ENCODE data around the gene CDRT15.

DNA sequence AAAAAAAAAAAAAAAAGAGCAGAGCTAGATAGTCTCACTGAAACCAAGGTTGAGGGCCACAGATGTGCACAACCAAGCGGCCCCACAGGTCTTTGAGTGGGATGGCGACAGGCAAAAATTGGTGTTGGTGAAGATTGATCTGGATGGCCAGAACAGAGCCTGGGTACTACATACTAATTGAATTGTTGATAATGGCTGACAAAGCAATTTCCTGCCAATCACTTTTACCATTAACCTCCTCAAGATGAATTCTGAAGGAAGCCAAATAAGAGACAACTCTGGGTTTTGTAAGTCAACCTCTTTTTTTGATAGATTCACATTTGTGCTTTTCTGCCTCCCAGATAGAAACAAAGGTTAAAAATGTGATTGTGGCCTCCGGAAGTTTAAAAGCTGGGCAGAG lies 44.9 kb upstream of the CDRT15 start:
- TF ChIP-seq, protein P1, sequence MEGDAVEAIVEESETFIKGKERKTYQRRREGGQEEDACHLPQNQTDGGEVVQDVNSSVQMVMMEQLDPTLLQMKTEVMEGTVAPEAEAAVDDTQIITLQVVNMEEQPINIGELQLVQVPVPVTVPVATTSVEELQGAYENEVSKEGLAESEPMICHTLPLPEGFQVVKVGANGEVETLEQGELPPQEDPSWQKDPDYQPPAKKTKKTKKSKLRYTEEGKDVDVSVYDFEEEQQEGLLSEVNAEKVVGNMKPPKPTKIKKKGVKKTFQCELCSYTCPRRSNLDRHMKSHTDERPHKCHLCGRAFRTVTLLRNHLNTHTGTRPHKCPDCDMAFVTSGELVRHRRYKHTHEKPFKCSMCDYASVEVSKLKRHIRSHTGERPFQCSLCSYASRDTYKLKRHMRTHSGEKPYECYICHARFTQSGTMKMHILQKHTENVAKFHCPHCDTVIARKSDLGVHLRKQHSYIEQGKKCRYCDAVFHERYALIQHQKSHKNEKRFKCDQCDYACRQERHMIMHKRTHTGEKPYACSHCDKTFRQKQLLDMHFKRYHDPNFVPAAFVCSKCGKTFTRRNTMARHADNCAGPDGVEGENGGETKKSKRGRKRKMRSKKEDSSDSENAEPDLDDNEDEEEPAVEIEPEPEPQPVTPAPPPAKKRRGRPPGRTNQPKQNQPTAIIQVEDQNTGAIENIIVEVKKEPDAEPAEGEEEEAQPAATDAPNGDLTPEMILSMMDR (IDR thresholded peaks at IDR 0.05 in 4 of 5, conservative IDR thresholded peaks at IDR 0.05 in 1 of 5) = no peak
- no peak for TF ChIP-seq POLR2A (IDR thresholded peaks at IDR 0.05)

All from gastrocnemius medialis (tissue), 4 donors.